Astrocyte (in vitro differentiated cells and primary cell): ENCODE measurements around the gene PIP5K1A.

Source experiments
- CTCF ChIP-seq: IDR thresholded peaks from 2 replicates; pipeline ENCODE4 v1.5.1; 2011; ENCODE audit warnings: low read depth, mild to moderate bottlenecking, inconsistent platforms, low read length, moderate library complexity; ENCODE audit not compliant: insufficient read depth
- EZH2 ChIP-seq: IDR thresholded peaks from 2 replicates; pipeline ENCODE4 v1.6.1; 2012; ENCODE audit warnings: mild to moderate bottlenecking, low read length, inconsistent platforms; ENCODE audit not compliant: insufficient read depth

- no peak for TF ChIP-seq CTCF
- no peak for TF ChIP-seq EZH2
These were observed 15.2 kb downstream of the PIP5K1A start for GRCh38 chr1:151213560-151213959.
